Breast epithelium (tissue), 4 donors: Measurements from ENCODE around the gene UNC5A. TPM values are rescaled to one million over a fixed set of nuclear protein-coding genes. Genes with fewer than 3 reads are reported as not detected.

Source experiments
- DNase-seq, 2 donors: peaks; one replicate each; pipeline ENCODE4 v3.0.0-alpha.2; 2019; ENCODE audit warnings: low spot score in 2 of 2
- H3K27ac ChIP-seq, 2 donors: fragments of 200-600 bp; sonication (generic) in 1 of 2; one replicate each; pipeline ENCODE4 v1.5.1; 2016 to 2019; ENCODE audit warnings: mild to moderate bottlenecking in 1 of 2
- H3K27me3 ChIP-seq, 2 donors: fragments of 200-600 bp; sonication (generic) in 1 of 2; one replicate each; pipeline versions ENCODE4 v1.5.1 to v1.6.0; 2017 to 2019; ENCODE audit warnings: control low read depth in 1 of 2, mild to moderate bottlenecking in 1 of 2
- H3K36me3 ChIP-seq: fragments of 200-600 bp; one replicate; pipeline ENCODE4 v1.5.1; 2019
- H3K4me1 ChIP-seq, 2 donors: fragments of 200-600 bp; sonication (generic); one replicate each; pipeline ENCODE4 v1.5.1; 2016 to 2019; ENCODE audit warnings: control low read depth in 1 of 2
- H3K4me3 ChIP-seq, 3 donors: fragments of 200-600 bp; sonication (generic); 1 replicate in 2 of 3; 2 replicates in 1 of 3; pipeline ENCODE4 v1.5.1; 2016 to 2019; ENCODE audit warnings: mild to moderate bottlenecking in 3 of 3, moderate library complexity in 2 of 3
- H3K9me3 ChIP-seq, 2 donors: fragments of 200-600 bp; sonication (generic) in 1 of 2; one replicate each; pipeline ENCODE4 v1.5.1; 2016 to 2019; ENCODE audit warnings: control low read depth in 1 of 2
- POLR2A ChIP-seq: fragments of 450-650 bp; IDR thresholded peaks from one replicate; pipeline ENCODE4 v1.6.1; 2016; ENCODE audit warnings: antibody characterized with exemption, mild to moderate bottlenecking, moderate library complexity
- POLR2AphosphoS5 ChIP-seq, 3 donors: sonication (generic); formaldehyde crosslinking; IDR thresholded peaks; one replicate each; pipeline ENCODE4 v1.6.1; 2017; ENCODE audit warnings: antibody characterized with exemption in 3 of 3
- intact Hi-C: fragments of 100-400 bp; cut with DNase I; formaldehyde crosslinking; loops from one replicate; pipeline ENCODE4 v1.15.1; 2023; ENCODE audit warnings: low total_unique reads
- total RNA-seq, 3 donors: library from RNA; depleted of rRNA; stranded (reverse); fragments of >200 nt; gene quantifications; one replicate each; pipeline ENCODE4 v1.1.0, GENCODE V29; 2016
- TF ChIP-seq, protein P1 (sequence below), 3 donors: fragments of 450-650 bp; IDR thresholded peaks; one replicate each; pipeline ENCODE4 v1.5.1; 2016 to 2017; ENCODE audit warnings: antibody characterized with exemption in 3 of 3, mild to moderate bottlenecking in 3 of 3, moderate library complexity in 3 of 3

The UNC5A gene
- total RNA-seq, 3 donors from 2014 or later: 0.15 to 2.9 TPM; not detected in 1

- no peak overlapping the region for H3K4me3 ChIP-seq
- H3K9me3 ChIP-seq: no peaks in the 10 kb centered on the region
- intact Hi-C loops: no loop called here
- peak in 1 of 2 donors; percentile 39 for DNase-seq
- H3K36me3 ChIP-seq: no peaks in the 10 kb centered on the region
- TF ChIP-seq POLR2A (no peak), POLR2AphosphoS5 (IDR thresholded peaks at IDR 0.05) (no peak)
- TF ChIP-seq, protein P1, sequence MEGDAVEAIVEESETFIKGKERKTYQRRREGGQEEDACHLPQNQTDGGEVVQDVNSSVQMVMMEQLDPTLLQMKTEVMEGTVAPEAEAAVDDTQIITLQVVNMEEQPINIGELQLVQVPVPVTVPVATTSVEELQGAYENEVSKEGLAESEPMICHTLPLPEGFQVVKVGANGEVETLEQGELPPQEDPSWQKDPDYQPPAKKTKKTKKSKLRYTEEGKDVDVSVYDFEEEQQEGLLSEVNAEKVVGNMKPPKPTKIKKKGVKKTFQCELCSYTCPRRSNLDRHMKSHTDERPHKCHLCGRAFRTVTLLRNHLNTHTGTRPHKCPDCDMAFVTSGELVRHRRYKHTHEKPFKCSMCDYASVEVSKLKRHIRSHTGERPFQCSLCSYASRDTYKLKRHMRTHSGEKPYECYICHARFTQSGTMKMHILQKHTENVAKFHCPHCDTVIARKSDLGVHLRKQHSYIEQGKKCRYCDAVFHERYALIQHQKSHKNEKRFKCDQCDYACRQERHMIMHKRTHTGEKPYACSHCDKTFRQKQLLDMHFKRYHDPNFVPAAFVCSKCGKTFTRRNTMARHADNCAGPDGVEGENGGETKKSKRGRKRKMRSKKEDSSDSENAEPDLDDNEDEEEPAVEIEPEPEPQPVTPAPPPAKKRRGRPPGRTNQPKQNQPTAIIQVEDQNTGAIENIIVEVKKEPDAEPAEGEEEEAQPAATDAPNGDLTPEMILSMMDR (IDR thresholded peaks at IDR 0.05): no peak
- no peaks in the 10 kb centered on the region for H3K4me1 ChIP-seq
- no peak overlapping the region for H3K27ac ChIP-seq
- no peaks in the 10 kb centered on the region for H3K27me3 ChIP-seq
Observed at GRCh38 chr5:176887252-176887849, 77.0 kb downstream of the UNC5A start.

DNA sequence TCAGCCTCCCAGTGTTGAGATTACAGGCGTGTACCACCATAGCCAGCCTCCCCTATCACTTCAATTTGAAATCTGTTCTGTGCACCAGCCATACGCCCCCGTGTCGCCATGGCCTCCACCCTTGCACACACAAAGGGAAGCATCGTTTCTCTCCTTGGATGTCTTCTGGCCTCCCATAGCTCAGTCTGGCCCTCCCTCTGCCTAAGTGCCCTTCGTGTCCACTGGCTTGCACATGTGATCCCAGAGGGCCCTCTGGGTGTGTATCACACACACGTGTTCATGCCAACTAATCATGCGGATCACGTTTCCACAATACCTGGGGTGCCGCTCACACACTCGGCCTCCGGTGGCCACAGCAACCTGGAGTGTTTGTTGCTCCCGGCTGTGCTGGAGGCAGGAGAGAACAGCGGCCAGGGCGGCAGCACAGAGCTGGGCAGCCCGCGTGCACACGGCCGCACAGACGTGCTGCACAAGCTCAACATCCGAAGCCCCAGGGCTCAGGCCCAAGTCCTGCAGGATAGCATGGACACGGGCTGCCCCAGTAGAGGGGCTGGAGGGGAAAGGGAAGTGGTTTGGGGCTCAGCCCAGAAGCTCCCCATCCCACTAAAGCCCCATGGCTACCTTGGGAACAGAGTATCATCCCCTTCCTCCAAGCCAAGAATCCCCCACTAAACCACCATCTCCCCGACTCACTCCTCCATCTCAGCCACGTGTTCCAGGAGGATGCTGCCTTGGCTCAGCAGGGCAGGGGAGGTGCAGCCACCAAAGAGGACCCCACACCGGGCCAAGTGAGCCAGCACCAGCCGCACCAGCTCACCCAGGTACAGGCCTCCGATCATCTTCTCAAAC is 77.9 kb downstream of the UNC5A start:
- Histone ChIP-seq H3K4me3 (no peak overlapping the region), H3K27me3 (no peaks in the 10 kb centered on the region), H3K9me3 (no peaks in the 10 kb centered on the region), H3K27ac (no peak overlapping the region), H3K36me3 (no peaks in the 10 kb centered on the region), H3K4me1 (no peaks in the 10 kb centered on the region)
- DNase-seq: peak in 1 of 2 donors; percentile 31
- no peak for TF ChIP-seq POLR2AphosphoS5 (IDR thresholded peaks at IDR 0.05)
- TF ChIP-seq POLR2A: no peak
- TF ChIP-seq, protein P1 (IDR thresholded peaks at IDR 0.05): no peak
- intact Hi-C loops: no loop called here

- intact Hi-C loops: no loop called here
- H3K4me1 ChIP-seq: no peaks in the 10 kb centered on the region
- H3K27me3 ChIP-seq: no peaks in the 10 kb centered on the region
- DNase-seq: no peak
- H3K36me3 ChIP-seq: no peaks in the 10 kb centered on the region
- TF ChIP-seq, protein P1 (IDR thresholded peaks at IDR 0.05): no peak
- TF ChIP-seq POLR2AphosphoS5 (IDR thresholded peaks at IDR 0.05): no peak
- TF ChIP-seq POLR2A: no peak
- H3K4me3 ChIP-seq: no peak overlapping the region
- no peak overlapping the region for H3K27ac ChIP-seq
- H3K9me3 ChIP-seq: no peaks in the 10 kb centered on the region
Observed at GRCh38 chr5:176888865-176889165, 78.5 kb downstream of the UNC5A start.

DNA sequence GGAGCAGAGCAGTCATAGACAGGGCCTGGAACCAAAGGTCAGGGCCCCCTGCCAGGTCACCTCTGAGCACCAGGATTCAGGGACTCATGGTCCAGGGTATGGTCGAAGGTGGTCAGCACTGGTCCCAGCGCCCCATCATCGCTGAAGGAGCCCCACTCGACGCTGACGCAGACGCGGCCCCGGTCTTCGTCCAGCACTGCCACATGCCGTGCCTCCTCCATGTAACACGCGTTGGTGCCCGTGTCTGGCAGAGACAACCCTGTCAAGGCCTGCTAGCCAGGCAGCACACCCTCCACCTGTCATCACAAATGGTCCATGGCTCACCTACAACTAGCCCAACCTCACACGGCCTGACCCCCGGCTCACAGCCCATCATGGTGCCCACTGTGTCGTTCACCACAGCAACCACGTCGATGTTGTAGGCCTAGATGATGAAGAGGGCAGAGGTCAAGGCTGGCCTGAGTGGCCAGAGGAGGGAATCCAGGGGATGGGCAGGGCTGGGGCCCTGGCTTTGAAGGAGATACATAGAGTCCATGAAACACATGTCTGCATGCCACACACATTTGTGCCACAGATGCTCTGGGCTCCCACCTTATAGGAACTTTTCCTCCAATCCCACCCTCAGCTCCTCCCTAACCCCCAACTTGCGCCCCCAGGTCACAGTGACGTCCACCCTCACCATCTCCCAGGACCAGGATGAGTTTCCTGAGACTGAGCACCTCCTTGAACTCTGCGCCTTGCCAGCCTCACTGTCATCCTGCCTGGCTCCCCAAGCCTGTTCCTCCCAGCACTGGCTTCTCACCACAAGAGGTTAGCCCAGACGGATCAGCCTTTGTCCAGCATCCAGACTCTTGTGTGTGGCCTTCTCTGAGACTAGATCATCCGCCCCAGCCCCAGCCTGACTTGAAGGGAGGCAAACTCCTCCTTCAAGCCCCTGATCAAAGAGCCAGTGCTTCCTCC is 79.2 kb downstream of the UNC5A start:
- peak in 1 of 2 donors; percentile 28 for DNase-seq
- H3K27me3 ChIP-seq: no peaks in the 10 kb centered on the region
- H3K36me3 ChIP-seq: no peaks in the 10 kb centered on the region
- intact Hi-C loops: no loop called here
- H3K27ac ChIP-seq: no peak overlapping the region
- no peak overlapping the region for H3K4me3 ChIP-seq
- H3K9me3 ChIP-seq: no peaks in the 10 kb centered on the region
- TF ChIP-seq POLR2AphosphoS5 (IDR thresholded peaks at IDR 0.05) (no peak), POLR2A (no peak)
- TF ChIP-seq, protein P1 (IDR thresholded peaks at IDR 0.05): no peak
- H3K4me1 ChIP-seq: no peaks in the 10 kb centered on the region
